AML-193 (cell line): ENCODE measurements around the gene BPTF.
"Not testable (repeated sequence)": the region's sequence is repeated elsewhere in the genome, so short reads cannot be mapped to it uniquely, and the experiment has no call there.

Source experiments
- DNase-seq, 2 experiments: peaks; one replicate each; lab custom pipeline; 2025; lab: John Stamatoyannopoulos, UW

BPTF gene

DNA sequence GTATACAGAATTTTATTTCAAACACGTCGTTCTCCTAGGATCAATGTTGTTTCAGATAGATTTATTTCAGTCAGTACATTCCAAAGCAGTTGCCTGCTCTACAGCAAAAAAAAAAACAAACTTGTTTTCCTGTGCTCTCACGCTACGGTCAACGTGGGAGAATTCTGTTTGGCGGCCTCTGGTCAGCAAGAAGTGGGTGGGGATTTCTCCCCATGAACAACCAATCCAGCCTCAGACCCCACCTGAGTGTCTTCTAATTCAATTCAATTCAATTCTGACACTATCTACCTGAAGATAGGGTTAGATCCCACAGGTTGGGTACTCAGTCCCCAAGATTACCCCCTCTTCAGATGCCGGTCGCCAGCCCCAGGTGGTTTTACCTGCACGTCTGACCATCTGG lies 148.9 kb downstream of the BPTF start:
- no peak for DNase-seq

DNA sequence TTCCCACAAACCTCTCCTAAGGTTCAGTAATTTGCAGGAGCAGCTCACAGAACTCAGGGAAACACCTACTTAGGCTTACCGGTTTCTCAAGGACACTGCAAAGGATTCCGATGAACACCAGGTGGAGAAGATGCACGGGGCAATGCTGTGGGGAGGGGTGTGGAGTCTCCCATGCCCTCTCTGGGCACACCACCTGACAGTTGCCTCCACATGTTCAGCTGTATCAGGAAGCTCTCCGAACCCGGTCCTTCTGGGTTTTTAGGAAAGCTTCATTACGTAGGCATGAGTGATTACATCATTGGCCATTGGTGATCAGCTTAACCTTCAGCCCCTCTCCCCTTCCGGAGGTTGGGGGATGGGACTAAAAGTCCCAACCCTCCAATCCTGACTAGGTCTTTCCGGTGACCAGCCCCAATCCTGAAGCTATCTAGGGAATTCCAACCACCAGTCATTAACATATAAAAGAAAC lies 149.3 kb downstream of the BPTF start:
- no peak for DNase-seq

DNA sequence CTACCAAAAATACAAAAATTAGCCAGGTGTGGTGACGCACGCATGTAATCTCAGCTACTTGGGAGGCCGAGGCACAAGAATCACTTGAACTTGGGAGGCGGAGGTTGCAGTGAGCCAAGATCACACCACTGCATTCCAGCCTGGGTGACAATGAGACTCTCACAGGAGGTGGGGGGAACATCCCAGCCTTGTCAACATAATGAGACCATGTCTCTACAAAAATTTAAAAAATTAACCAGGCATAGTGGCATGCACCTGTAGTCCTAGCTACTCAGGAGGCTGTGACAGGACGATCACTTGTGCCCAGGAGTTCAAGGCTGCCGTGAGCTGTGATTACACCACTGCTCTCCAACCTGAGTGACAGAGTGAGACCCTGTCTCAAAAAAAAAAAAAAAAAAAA lies 151.0 kb downstream of the BPTF start:
- not testable (repeated sequence) for DNase-seq

DNA sequence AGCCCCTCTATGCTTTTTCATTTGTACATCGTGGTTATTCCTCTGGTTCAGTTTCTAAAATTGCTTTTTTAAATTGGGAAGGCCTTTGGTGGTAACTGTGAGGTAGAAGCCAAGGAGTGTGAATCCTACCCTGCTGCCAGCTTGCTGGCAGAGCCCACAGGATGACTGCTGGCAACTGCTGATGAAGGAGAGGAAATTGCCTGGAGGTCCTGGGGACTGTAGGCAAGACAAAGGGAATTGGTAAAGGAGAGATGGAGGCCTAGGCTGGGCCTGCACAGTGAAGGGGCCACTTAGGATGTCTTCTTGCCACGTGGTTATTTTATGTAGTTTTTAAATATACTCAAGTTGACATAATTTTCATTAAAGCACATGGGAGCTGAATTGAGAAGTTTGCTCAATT lies 155.2 kb downstream of the BPTF start:
- no peak for DNase-seq

DNA sequence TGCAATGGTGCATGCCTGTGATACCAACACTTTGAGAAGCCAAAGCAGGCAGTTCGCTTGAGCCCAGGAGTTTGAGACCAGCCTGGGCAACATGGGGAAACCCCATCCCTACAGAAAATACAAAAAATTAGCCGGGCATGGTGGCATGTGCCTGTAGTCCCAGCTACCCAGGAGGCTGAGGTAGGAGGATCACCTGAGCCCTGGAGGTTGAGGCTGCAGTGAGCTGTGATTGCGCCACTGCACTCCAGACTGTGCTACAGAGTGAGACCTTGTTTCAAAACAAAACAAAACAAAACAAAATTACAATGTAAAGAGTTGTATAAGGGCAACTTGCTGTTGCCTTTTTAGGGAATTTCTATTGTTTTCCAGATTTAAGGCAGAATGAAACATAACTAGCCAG lies 155.6 kb downstream of the BPTF start:
- not testable (repeated sequence) for DNase-seq

DNA sequence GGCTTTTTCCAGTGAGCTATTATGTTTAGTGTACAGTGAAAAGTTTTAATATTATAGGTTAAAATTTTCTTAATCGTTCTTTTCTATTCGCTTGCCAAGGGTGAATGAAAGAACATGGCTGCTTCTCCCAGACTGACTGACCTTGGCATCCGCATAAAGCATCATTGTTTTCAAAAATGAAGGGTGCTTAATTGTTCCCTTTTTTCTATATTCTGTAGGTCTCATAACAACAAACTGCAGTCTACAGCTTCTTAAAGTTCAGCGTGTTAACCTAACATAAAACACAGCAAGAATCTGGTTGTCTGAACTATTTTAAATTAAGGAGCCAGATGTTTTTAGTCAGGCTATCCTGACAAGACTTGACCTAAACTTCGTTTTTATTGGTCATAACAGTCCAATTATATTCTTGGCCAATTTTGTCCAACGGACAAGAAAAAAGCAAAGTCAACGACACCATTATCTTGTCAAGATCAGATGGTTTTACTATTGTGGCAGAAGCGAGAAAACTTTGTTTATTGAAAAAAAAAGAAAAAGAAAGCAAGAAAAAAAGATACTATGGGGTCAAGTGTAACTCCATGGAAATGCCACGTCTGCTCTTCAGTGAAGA lies 156.8 kb downstream of the BPTF start:
- DNase-seq = no peak

DNA sequence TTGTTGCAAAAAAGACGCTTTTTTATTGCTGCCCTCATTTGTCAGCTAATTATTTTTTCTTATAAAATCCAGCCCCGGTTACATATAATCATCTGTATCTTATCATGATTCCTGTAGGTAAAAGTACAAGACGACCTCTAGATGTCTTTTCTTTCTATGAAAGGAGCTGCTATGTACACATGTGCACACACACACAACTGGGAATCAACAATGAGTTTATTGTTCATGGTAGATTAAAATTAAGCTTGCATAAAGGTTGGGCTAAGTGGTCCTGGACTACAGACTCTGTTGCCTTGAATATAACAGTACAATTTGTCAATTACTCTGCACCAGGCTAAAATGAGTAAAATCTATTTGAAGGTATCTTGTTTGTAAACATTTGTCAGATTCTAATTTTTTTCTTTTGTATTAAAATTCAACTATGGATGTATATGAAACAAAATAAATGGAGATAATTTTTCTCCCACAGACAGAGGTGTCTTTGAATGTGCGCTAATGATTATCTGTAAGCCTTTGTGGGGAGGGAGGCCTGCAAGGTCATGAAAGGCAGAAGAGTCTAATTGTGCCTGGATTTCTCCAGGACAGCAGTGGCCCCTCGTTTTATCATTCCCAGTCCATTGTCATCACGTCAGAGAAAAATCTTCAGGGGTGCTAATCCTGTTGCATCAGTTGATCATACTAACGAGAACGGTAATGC lies 157.5 kb downstream of the BPTF start:
- DNase-seq = no peak

DNA sequence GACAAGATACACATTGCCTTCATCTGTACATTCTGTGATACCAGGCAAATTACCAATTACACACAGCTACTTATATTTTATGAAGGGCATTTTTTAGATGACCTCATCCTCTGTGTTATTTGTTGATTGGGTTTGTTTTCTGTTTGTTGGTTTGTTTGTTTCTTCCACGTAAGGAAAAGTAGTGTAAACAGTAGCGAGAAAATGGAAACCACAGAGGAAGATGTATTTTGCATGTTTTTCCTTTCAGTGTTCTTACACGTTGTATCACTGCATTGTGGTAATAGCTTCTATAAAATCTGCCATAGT lies 158.0 kb downstream of the BPTF start:
- DNase-seq = no peak

DNA sequence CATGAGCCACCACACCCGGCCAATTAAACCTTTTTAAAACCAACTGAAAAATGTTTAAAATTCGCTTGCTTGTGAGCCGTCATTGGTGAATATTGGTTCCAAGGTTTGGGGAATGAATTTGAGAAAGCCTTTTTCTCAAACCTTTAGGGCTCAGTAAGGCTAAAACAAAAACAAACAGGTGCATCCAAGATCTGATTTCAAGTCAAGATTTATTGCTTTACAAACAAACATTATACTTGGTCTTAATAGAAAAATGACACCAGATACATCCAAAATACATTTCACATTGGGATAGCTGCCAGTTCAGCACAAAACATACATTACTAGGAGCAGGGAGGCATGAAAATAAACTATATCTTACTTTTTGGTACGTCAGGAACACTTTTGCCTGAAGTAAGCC lies 165.6 kb downstream of the BPTF start:
- DNase-seq = no peak

DNA sequence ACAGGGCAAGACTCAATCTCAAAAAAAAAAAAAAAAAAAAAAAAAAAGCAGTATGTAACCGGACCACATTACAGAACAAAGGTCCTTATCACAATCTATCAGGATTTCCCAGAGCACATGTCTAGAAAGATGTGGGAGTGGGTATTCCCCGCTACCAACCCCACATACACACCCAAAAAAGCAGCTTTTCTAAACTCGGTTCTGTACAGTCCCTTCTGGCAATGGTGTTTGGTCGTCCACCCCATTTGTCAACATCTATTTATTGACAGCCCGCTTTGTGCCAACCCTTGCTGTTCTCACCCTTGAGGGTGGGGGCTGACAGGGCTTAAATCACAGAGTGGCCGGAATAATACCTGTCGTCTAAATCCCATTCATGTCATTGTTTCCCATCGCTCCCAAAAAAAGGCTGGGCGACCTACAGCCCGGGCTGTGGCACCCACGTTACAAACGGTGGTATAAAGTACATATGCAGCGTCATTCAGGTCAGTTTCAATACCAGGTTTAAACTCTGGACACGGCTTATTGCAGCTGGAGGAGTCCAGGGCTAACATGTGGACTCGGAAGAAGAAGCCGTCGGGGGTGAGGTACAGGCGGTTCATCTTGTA lies 167.3 kb downstream of the BPTF start:
- DNase-seq = no peak

DNA sequence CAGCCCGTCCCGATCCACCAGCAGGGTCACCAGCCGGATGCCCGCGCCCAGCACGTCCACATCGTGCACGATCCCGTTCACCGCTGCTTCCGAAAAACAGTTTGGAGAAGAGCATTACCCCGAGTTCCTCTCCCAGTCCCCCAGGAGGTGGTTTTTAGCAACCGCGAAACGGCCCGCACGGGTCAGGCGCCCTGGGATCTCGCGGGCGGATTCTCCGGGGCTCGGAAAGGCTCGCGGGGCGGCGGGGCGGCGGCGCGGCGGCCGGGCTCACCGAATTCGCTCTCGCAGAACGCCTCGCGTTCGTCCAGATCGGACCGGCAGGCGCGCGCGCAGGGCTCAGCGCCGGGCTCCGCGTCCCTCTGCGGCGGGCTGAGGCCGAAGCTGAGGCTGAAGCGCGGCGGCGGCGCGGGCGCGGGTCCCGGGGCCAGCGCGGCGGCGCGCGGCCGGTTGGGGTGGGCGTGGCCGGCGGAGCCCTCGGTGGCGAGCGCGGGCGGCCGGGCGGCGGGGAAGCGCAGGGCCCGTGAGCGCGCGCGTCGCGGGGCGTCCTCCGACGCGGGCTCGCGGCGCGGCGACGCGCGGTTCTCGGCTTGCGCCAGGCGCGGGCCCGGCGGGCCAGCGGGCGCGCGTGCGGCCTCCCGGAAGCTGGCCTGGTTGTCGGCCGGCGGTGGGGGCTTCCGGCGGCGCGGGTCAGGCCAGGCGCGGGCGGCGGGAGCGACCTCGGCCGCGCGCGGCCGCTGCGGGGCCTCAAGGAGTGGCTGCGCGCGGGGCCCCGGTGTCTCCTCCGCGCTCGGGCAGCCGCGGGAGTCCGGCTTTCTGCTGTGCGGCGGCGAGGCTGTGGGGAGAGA lies 168.1 kb downstream of the BPTF start:
- DNase-seq = peak; percentile 73 to 77

DNA sequence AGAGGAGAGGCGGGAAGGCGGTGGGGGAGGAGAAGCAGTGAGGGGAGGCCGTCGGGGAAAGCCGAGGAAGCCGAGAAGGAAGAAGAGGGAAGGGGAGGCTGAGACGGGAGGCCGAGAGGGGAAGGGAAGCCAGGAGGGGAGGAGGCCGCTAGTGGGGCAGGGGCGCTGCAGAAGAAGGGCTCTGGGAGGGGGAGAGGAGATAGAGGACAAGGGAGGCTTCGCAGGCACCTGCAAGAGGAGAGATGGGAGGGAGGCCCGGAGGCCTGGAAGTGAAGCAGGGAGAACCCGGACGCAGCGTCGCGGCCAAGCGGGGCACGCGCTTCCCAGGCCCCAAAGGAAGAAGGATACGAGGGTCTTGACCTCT lies 168.7 kb downstream of the BPTF start:
- peak in 1 of 2 experiments; percentile 42 for DNase-seq

DNA sequence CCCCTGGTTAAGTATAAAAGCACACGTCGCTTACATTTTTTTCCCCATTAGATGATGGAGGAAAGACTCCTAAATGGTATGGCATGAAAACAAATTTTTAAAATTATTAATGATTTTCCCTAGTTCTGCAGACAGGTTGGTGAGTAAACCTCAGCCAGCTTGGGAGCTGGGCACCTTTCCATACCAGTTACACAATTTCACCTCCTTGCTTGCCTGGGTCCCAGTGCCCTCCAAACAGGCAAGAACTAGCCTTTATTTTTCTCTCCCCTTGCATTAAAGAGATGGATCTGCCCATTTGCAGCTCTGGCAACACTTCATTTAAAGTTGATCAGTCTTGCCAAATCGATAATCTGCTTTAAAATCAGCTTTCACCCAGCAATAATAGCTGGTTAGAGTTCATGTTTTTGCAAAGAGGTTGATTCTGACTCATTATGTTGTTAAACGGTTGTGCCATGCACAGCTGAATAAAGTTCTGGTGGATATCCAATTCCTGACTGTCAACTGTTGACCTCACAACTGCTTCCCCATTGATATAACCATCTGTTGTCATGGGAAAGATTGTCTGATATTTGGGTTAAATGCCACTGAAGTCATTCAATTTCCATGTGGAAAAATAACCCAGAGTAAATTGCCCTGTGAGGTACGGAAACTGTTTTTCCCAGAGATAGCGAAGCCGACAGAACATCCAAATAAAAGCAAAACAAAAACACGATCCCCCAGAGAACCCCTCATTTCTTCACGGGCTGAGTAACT lies 169.7 kb downstream of the BPTF start:
- DNase-seq = peak in 1 of 2 experiments; percentile 16

DNA sequence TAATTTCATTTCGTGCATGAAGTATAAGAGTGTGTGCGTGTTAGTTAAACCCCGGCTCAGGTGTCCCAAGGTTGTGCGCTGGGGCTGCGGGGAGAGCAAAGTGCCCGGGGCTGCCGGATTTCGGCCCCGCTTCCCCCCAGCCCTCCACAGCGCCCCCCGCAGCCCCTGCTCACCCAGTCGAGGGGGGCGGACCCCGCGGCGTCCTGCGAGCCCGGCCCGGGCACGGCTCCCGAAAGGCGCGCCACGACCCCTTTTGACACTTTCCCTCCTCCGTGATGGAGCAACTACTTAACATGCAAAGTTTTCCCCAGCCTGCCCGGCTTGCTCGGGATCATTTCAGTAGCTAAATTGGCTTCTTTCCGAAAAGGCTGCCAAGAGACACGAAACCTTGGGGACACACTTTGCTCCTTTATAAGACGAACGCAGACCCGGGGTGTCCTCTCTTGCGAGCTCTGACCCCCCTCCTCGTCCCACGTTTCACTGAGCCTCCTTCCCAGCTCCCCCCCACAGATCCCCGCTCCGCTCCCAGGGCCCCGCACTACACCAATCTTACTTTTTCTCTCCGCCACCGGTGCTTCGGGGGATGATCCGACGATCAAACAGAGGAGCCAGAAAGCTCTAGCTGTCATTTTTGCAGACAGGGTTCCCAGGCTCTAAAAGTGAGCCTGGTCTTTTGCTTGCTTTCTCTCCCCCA lies 170.4 kb downstream of the BPTF start:
- no peak for DNase-seq

DNA sequence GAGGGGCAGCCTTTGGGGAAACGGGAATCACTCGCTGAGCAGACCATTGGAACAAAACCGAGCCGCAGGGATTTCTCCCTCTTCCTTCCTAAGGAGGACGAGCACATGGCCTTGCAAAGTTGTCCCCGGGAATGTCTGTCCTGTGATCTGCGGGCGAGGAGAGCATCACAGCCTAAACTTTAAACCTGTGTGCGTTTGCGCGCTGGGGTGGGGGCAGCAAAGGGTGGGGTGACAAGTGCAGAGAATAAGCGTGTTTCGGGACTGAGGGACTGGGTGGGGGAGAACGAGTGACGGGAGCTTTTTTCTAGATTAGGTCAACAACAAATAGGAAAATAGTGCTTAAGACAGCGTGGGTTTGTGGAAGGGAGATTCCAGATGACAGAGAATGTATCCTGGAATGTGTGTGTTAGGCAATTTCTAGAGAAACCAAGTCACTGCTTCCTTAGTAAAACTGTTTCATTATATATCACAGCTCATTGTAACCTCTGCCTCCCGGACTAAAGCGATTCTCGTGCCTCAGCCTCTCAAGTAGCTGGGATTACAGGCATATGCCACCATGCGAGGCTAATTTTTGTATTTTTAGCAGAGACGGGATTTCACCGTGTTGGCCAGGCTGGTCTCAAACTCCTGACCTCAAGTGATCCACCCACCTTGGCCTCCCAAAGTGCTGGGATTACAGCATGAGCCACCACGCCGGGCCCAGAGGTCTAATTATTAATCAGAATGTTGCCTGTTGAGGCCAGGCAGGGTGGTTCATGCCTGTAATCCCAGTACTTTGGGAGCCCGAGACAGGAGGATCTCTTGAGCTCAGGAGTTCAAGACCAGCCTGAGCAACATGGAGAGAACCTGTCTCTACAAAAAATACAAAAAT lies 171.2 kb downstream of the BPTF start, which contains the start of gene C17orf58:
Gene C17orf58 (minus strand): TSS at position 169 of the 871 bp plus-strand sequence. CDS start 271 bp downstream, outside the sequence.
- not testable (repeated sequence) for DNase-seq

DNA sequence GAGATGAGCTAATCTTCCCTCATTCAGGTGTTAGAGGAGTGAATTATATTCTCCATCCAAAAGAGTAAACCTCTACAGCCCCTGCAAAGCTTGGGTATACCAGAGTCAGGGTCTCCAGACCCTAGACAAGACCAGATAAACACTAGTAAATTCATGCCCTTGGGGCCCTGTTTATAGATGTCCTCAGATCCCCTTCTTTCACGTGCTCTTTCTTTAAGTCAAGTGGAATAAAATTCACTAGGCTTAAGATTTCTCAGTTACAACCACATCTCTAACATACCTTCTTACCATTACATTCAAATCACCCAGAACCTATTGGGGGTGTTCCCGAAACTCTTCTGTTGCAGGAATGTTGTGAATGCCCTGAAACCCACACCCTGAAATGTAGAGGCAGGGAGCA lies 173.2 kb downstream of the BPTF start:
- DNase-seq = no peak

DNA sequence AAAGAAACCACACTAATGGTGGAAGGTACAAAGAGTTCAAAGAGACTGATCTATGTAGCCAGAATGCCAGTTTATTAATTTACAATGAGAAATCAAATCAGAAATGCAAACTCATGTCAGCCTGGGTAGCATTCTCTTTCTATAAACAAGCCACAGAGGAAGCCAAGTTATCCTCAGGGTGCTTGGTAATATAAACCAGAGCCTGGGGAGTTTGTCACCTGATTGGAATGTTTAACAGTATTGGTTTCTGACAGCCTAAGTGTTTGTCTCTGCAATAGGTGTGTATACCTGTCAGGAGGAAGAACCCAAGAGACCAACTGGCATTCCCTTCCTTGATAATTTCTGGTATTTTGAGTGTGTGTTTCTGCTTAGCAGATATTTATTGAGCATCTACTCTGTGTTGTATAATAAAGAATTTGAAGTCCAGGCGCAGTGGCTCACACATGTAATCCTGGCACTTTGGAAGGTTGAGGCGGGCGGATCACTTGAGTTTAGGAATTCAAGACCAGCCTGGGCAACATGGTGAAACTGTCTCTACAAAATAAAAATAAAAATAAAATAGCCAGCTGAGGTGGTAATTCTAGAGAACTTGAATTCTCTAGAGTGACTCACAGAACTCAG lies 174.1 kb downstream of the BPTF start:
- DNase-seq = no peak

DNA sequence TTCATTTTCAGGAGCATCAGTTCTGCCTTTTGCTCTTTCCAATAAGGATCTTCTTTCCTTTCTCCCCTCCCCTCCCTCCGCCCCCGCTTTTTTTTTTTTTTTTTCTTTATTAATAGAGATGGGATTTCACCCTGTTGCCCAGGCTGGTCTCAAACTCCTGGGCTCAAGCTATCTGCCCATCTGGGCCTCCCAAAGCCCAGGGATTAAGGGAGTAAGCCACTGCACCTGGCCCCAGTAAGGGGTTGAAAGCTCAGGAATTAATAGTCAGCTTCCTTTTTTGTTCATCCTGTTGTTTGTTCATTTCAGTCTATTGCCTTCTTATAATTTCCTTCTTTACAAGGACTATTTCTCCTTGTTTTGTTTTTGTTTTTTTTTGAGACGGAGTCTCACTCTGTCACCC lies 178.9 kb downstream of the BPTF start:
- no peak for DNase-seq

DNA sequence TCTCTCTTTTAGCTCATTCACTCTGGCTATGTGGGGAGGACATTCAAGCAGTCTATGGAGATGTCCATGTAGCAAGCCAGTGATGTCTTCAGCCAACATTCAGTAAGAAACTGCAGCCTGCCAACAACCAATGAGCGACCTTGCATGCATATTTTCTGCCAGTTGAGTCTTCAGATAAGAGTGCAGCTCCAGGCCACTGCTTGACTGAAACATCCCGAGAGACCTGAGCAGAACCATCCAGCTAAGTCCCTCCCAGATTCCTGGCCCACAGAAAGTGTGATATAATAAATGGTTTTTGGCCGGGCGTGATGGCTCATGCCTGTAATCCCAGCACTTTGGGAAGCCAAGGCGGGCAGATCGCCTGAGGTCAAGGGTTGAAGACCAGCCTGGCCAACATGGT lies 181.5 kb downstream of the BPTF start:
- DNase-seq = no peak

DNA sequence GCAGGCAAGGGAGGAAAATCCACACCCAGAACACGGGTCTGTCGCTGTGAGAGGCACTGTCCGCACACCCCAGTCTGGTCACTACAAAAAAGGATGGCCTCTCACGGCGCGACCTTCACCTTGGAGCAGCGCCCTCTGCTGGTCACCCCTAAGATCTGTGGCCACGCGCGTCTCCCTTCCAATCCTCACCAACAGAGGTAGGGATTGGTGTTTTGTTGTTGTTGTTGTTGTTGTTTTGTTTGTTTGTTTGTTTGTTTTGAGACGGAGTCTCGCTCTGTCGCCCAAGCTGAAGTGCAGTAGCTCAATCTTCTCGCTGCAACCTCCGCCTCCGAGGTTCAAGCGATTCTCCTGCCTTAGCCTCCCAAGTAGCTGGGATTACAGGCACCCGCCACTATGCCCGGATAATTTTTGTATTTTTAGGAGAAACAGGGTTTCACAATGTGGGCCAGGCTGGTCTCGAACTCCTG lies 185.9 kb downstream of the BPTF start:
- DNase-seq = peak; percentile 73 to 77
